BLaER1 (cell line): ENCODE results near the gene PTPRQ.
"Not testable (repeated sequence)": the region's sequence is repeated elsewhere in the genome, so short reads cannot be mapped to it uniquely, and the experiment has no call there.

ENCODE experiments used
- H3K27ac ChIP-seq: shearing (Covaris generic); formaldehyde crosslinking; 2 replicates; pipeline ENCODE4 v1.8.1; 2022
- H3K27me3 ChIP-seq: shearing (Covaris generic); formaldehyde crosslinking; 2 replicates; pipeline ENCODE4 v1.8.1; 2022
- H3K36me3 ChIP-seq: shearing (Covaris generic); formaldehyde crosslinking; 2 replicates; pipeline ENCODE4 v1.8.1; 2022
- H3K4me1 ChIP-seq: shearing (Covaris generic); formaldehyde crosslinking; 2 replicates; pipeline ENCODE4 v1.8.1; 2022
- H3K4me2 ChIP-seq: shearing (Covaris generic); formaldehyde crosslinking; 2 replicates; pipeline ENCODE4 v1.8.1; 2022
- H3K4me3 ChIP-seq: shearing (Covaris generic); formaldehyde crosslinking; 2 replicates; pipeline ENCODE4 v1.8.1; 2022
- H3K9ac ChIP-seq: shearing (Covaris generic); formaldehyde crosslinking; 2 replicates; pipeline ENCODE4 v1.8.1; 2022
- H3K9me3 ChIP-seq: shearing (Covaris generic); formaldehyde crosslinking; 2 replicates; pipeline ENCODE4 v1.8.1; 2022
- H4K20me1 ChIP-seq: shearing (Covaris generic); formaldehyde crosslinking; 2 replicates; pipeline ENCODE4 v1.8.1; 2022
- Cebpa-rat ChIP-seq: shearing (Covaris generic); IDR thresholded peaks from 2 replicates; pipeline ENCODE4 v1.8.1; 2022

Gene PTPRQ

GRCh38 chr12:80662586-80662985 is 218.6 kb downstream of the PTPRQ start:
- Histone ChIP-seq H3K9me3 (no peaks in the 10 kb centered on the region), H3K27ac (no peak overlapping the region), H3K36me3 (no peaks in the 10 kb centered on the region), H4K20me1 (no peaks in the 10 kb centered on the region), H3K9ac (no peak overlapping the region), H3K4me3 (no peak overlapping the region), H3K27me3 (no peaks in the 10 kb centered on the region), H3K4me1 (no peaks in the 10 kb centered on the region), H3K4me2 (no peak overlapping the region)
- no peak for TF ChIP-seq Cebpa-rat

- H3K9me3 ChIP-seq = no peaks in the 10 kb centered on the region
- no peak overlapping the region for H3K27ac ChIP-seq
- H3K4me2 ChIP-seq = no peak overlapping the region
- H3K36me3 ChIP-seq = no peaks in the 10 kb centered on the region
- H3K4me3 ChIP-seq = no peak overlapping the region
- no peaks in the 10 kb centered on the region for H4K20me1 ChIP-seq
- no peak for TF ChIP-seq Cebpa-rat
- H3K27me3 ChIP-seq = no peaks in the 10 kb centered on the region
- no peaks in the 10 kb centered on the region for H3K4me1 ChIP-seq
- H3K9ac ChIP-seq = no peak overlapping the region
These were observed 226.2 kb downstream of the PTPRQ start for GRCh38 chr12:80670214-80670613.

GRCh38 chr12:80676042-80676636 is 232.1 kb downstream of the PTPRQ start:
- not testable (repeated sequence) for H3K9ac ChIP-seq, H4K20me1 ChIP-seq, H3K9me3 ChIP-seq, H3K4me2 ChIP-seq, H3K4me3 ChIP-seq, H3K4me1 ChIP-seq, H3K36me3 ChIP-seq, H3K27me3 ChIP-seq, H3K27ac ChIP-seq

- Histone ChIP-seq H3K9ac (no peak overlapping the region), H3K27ac (no peak overlapping the region), H3K36me3 (no peaks in the 10 kb centered on the region), H3K4me1 (no peaks in the 10 kb centered on the region), H3K9me3 (no peaks in the 10 kb centered on the region), H3K27me3 (no peaks in the 10 kb centered on the region), H4K20me1 (no peaks in the 10 kb centered on the region), H3K4me2 (no peak overlapping the region), H3K4me3 (no peak overlapping the region)
- no peak for TF ChIP-seq Cebpa-rat
These were observed 232.8 kb downstream of the PTPRQ start for GRCh38 chr12:80676856-80677255.

- Histone ChIP-seq H3K4me2 (no peak overlapping the region), H4K20me1 (no peaks in the 10 kb centered on the region), H3K27ac (no peak overlapping the region), H3K4me3 (no peak overlapping the region), H3K9me3 (no peaks in the 10 kb centered on the region), H3K9ac (no peak overlapping the region), H3K4me1 (no peaks in the 10 kb centered on the region), H3K27me3 (no peaks in the 10 kb centered on the region), H3K36me3 (no peaks in the 10 kb centered on the region)
- no peak for TF ChIP-seq Cebpa-rat
These were observed 234.0 kb downstream of the PTPRQ start for GRCh38 chr12:80677994-80678393.

GRCh38 chr12:80679346-80680131 is 235.5 kb downstream of the PTPRQ start:
- H3K9ac ChIP-seq = no peak overlapping the region
- H3K9me3 ChIP-seq = no peaks in the 10 kb centered on the region
- no peaks in the 10 kb centered on the region for H3K36me3 ChIP-seq

GRCh38 chr12:80681287-80681686 is 237.3 kb downstream of the PTPRQ start:
- Histone ChIP-seq H3K36me3 (no peaks in the 10 kb centered on the region), H3K9ac (no peak overlapping the region), H3K27ac (no peak overlapping the region), H3K4me3 (no peak overlapping the region), H3K9me3 (no peaks in the 10 kb centered on the region), H3K4me2 (no peak overlapping the region), H4K20me1 (no peaks in the 10 kb centered on the region), H3K4me1 (no peaks in the 10 kb centered on the region), H3K27me3 (no peaks in the 10 kb centered on the region)
- no peak for TF ChIP-seq Cebpa-rat

More at GRCh38 chr12:80679346-80680131, 235.5 kb downstream of the PTPRQ start:
- no peak for TF ChIP-seq Cebpa-rat
- no peaks in the 10 kb centered on the region for H4K20me1 ChIP-seq
- no peaks in the 10 kb centered on the region for H3K4me1 ChIP-seq
- H3K4me2 ChIP-seq = no peak overlapping the region
- no peak overlapping the region for H3K27ac ChIP-seq
- H3K4me3 ChIP-seq = no peak overlapping the region
- no peaks in the 10 kb centered on the region for H3K27me3 ChIP-seq

GRCh38 chr12:80681786-80682185 is 237.8 kb downstream of the PTPRQ start:
- no peak overlapping the region for H3K27ac ChIP-seq

GRCh38 chr12:80684077-80684495 is 240.1 kb downstream of the PTPRQ start:
- Histone ChIP-seq H3K4me3 (no peak overlapping the region), H3K4me2 (no peak overlapping the region), H3K36me3 (no peaks in the 10 kb centered on the region), H3K9me3 (no peaks in the 10 kb centered on the region), H3K9ac (no peak overlapping the region), H3K4me1 (no peaks in the 10 kb centered on the region), H3K27me3 (no peaks in the 10 kb centered on the region), H3K27ac (no peak overlapping the region), H4K20me1 (no peaks in the 10 kb centered on the region)
- TF ChIP-seq Cebpa-rat = no peak

More at GRCh38 chr12:80681786-80682185, 237.8 kb downstream of the PTPRQ start:
- no peaks in the 10 kb centered on the region for H4K20me1 ChIP-seq
- no peak overlapping the region for H3K9ac ChIP-seq
- H3K4me1 ChIP-seq = no peaks in the 10 kb centered on the region
- H3K27me3 ChIP-seq = no peaks in the 10 kb centered on the region
- H3K36me3 ChIP-seq = no peaks in the 10 kb centered on the region
- H3K4me3 ChIP-seq = no peak overlapping the region
- no peak for TF ChIP-seq Cebpa-rat
- H3K9me3 ChIP-seq = no peaks in the 10 kb centered on the region
- no peak overlapping the region for H3K4me2 ChIP-seq

GRCh38 chr12:80690090-80690489 is 246.1 kb downstream of the PTPRQ start:
- no peak overlapping the region for H3K27ac ChIP-seq
- no peak overlapping the region for H3K4me3 ChIP-seq
- no peaks in the 10 kb centered on the region for H3K27me3 ChIP-seq
- no peaks in the 10 kb centered on the region for H4K20me1 ChIP-seq
- TF ChIP-seq Cebpa-rat = no peak
- no peaks in the 10 kb centered on the region for H3K36me3 ChIP-seq
- H3K4me1 ChIP-seq = no peaks in the 10 kb centered on the region
- H3K9ac ChIP-seq = no peak overlapping the region
- no peaks in the 10 kb centered on the region for H3K9me3 ChIP-seq
- H3K4me2 ChIP-seq = no peak overlapping the region
